Epithelial cell of esophagus (primary cell): ENCODE data around the gene TNK2.
"Not testable (repeated sequence)": the region's sequence is repeated elsewhere in the genome, so short reads cannot be mapped to it uniquely, and the experiment has no call there.

Experiments used
- DNase-seq: peaks from one replicate; pipeline ENCODE4 v3.0.0; 2010; ENCODE audit warnings: low read depth
- H3K4me3 ChIP-seq: 2 replicates; pipeline ENCODE4 v1.5.1; 2011; ENCODE audit warnings: mild to moderate bottlenecking, low read length, control low read depth
- TF ChIP-seq, protein P1 (sequence below): IDR thresholded peaks from 2 replicates; pipeline ENCODE4 v1.5.1; 2011; ENCODE audit warnings: low read depth, mild to moderate bottlenecking, low read length, control low read depth, inconsistent platforms; ENCODE audit not compliant: insufficient read depth; ENCODE audit errors: missing control alignments

Gene TNK2

DNA sequence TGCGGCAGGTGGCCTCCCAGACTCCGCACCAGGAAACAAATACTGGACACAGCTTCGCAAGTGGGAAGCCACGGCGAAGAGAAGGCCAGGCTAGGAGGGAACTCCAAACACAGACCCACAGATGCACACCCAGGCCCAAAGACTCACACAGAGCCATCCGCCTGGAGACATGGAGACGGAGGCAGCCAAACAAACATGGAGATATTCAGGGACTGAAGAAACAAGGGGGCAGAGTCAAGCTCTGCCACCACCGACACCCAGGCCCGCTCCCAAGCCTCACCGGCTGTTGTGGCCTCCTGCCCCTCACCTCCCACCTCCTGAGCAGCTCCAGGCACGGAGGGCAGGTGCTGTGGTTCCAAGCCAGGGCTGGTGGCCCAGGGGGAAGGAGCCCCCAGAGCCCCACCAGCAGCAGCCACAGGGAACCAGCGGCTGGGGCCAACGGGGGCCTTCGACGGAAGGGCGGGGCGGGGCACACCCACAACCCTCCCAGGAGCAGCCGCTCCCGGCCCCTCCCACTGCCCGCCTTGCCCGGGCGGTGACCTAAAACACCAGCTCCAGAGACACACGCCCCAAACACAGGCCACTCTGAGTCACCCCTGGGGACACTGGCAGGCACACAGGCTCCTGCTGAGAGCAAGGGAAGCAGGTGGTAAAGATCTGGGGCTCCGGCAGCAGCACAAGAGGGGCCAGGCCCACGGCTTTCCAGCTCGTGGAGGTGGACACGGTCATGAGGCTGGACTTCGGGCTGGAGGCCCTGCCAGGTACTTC, 31.9 kb downstream of the TNK2 start:
- TF ChIP-seq, protein P1, sequence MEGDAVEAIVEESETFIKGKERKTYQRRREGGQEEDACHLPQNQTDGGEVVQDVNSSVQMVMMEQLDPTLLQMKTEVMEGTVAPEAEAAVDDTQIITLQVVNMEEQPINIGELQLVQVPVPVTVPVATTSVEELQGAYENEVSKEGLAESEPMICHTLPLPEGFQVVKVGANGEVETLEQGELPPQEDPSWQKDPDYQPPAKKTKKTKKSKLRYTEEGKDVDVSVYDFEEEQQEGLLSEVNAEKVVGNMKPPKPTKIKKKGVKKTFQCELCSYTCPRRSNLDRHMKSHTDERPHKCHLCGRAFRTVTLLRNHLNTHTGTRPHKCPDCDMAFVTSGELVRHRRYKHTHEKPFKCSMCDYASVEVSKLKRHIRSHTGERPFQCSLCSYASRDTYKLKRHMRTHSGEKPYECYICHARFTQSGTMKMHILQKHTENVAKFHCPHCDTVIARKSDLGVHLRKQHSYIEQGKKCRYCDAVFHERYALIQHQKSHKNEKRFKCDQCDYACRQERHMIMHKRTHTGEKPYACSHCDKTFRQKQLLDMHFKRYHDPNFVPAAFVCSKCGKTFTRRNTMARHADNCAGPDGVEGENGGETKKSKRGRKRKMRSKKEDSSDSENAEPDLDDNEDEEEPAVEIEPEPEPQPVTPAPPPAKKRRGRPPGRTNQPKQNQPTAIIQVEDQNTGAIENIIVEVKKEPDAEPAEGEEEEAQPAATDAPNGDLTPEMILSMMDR, result no peak
- DNase-seq, result peak; percentile 33

DNA sequence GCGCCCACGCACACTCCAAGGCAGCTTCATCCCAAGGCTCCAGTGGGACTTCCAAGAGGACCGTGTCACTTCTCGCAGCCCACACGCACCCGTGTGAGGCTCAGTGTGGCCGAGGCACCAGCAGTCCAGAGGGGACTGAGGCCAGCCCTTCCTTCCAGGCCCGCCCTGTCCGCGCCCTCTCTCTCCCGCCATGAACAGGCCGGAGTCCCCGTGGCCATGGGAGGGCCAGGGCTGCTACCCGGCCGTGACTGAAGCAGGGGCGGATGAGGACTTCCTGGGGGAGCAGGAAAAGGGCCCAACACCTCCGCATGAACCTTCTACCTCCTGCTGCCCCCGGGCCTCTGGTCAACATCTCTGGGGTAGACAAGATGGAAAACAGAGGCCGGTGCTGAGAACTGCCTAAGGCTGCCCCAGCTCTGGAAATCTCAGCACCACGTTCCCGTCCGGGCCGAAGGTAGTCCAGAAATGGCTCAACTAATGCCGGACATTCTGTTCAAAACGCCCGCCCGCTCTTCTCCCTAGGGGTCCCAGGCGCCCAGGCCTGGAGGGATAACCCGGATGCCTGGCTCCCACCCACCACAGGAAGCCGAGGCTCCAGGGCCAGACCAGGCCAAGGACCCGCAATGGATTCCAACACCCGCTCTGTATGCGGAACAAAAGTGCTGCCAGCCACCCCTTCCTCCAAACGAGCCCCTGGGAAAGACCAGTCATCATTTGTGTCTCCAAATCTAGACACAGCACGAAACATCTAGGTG, 32.7 kb downstream of the TNK2 start:
- TF ChIP-seq, protein P1, result no peak
- DNase-seq, result no peak
- no peak overlapping the region for H3K4me3 ChIP-seq

More for the DNA sequence above, 31.9 kb downstream of the TNK2 start:
- H3K4me3 ChIP-seq, result no peak overlapping the region

DNA sequence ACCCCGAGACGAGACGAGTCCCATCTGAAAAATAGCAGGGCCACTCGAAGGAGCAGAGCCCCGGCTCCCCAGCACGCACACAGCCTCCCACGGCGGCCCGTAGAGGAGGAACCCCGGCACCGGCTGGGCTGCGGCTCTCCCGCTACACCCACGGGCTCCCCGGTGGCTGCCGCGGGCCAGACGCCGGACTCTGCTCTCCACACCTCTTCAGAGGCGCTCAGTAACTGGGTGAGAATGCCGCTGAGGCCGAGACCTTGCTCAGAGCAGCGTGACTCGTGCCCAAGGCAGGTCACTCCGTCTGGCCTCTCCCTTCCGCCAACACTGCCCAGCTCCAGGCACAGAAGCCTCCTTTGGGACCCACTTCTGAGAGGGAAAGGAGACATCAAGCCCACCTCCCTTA, 34.4 kb downstream of the TNK2 start:
- no peak overlapping the region for H3K4me3 ChIP-seq
- peak; percentile 26 for DNase-seq
- TF ChIP-seq, protein P1, result no peak

GRCh38 chr3:195873281-195873887, 35.0 kb downstream of the TNK2 start:
- no peak overlapping the region for H3K4me3 ChIP-seq
- no peak for DNase-seq
- TF ChIP-seq, protein P1, result no peak

DNA sequence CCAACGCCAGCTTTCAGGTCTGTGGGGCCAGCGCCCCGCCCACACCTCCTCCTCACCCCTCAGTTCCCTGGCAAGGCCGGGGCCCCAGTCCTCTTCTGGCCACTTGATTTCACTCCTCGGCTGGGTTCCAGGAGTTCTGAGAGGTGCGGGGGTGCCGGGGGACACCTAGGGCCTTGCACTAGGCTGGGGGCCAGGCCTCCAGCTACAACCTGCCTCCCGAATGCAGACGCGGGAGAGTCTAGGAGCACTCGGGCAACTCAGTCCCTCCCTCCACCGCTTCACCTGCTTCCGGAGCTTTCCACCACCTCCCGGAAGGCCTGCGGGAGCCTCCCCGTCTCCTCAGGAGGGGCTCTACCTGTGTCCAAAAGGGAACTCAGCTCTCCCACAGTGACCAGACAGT, 35.6 kb downstream of the TNK2 start:
- DNase-seq, result no peak
- TF ChIP-seq, protein P1, result no peak
- H3K4me3 ChIP-seq, result no peak overlapping the region

GRCh38 chr3:195872097-195872496, 36.3 kb downstream of the TNK2 start:
- TF ChIP-seq, protein P1, result no peak
- DNase-seq, result no peak
- no peak overlapping the region for H3K4me3 ChIP-seq

DNA sequence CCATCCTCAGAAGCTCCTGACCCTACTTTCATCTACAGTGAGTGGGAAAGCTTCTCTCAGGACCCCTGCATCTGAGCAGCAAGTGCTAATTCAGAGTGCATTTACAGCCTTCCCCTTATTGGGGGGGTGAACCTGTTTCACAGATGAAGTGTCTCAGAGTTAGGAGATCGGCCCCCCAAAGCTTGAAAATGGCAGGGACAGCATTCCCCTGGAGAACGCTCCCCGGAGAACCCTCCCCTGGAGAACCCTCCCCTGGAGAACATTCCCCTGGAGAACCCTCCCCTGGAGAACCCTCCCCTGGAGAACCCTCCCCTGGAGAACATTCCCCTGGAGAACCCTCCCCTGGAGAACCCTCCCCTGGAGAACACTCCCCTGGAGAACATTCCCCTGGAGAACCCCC, 36.7 kb downstream of the TNK2 start:
- not testable (repeated sequence) for DNase-seq, H3K4me3 ChIP-seq
